Panc1 (cell line): Measurements from ENCODE around the gene BCLAF1. TPM values are rescaled to one million over a fixed set of nuclear protein-coding genes. Genes with fewer than 3 reads are reported as not detected.

Experiments used
- ATAC-seq: fragments of 200-7000 bp; cut with Tn5 transposase; 2 replicates; pipeline ENCODE4 v1.9.1; 2020; ENCODE audit warnings: mild to moderate bottlenecking, moderate library complexity
- BruUV-seq: library from RNA; stranded (reverse); fragments of 400-500 nt; replicated peaks from 2 replicates; lab custom pipeline; 2021; lab: Mats Ljungman, UMichigan
- CTCF ChIA-PET: fragments of 300-600 bp; sonication (Branson Sonifier 250); formaldehyde crosslinking; loops from one replicate; lab custom pipeline; 2022; ENCODE audit warnings: antibody characterized with exemption; lab: Charles Lee
- POLR2A ChIA-PET: fragments of 300-600 bp; sonication (Branson Sonifier 250); formaldehyde crosslinking; loops from one replicate; lab custom pipeline; 2022; ENCODE audit warnings: antibody characterized with exemption; lab: Charles Lee
- DNase-seq: peaks from one replicate; pipeline ENCODE4 v3.0.0-alpha.2; 2010; ENCODE audit warnings: low read depth, low spot score
- H3K27ac ChIP-seq: 2 replicates; pipeline ENCODE4 v1.5.1; 2011; ENCODE audit warnings: mild to moderate bottlenecking, low read length, inconsistent platforms
- H3K27me3 ChIP-seq: fragments of 200-500 bp; sonication (Bioruptor generic); 2 replicates; pipeline ENCODE4 v1.6.0; 2014; ENCODE audit warnings: low read length, inconsistent platforms; ENCODE audit not compliant: control insufficient read depth, insufficient read depth
- H3K36me3 ChIP-seq: fragments of 200-500 bp; sonication (Bioruptor generic); 2 replicates; pipeline ENCODE4 v1.5.1; 2014; ENCODE audit warnings: inconsistent platforms, mild to moderate bottlenecking, low read length, moderate library complexity; ENCODE audit not compliant: control insufficient read depth, insufficient read depth
- H3K4me1 ChIP-seq: 2 replicates; pipeline ENCODE4 v1.5.1; 2011; ENCODE audit warnings: inconsistent platforms, mild to moderate bottlenecking, low read length, moderate library complexity; ENCODE audit not compliant: control insufficient read depth, insufficient read depth
- H3K4me3 ChIP-seq, 2 experiments: 2 replicates each; pipeline ENCODE4 v1.5.1; 2011 to 2012; ENCODE audit warnings: low read depth in 2 of 2, low read length in 2 of 2, mild to moderate bottlenecking in 2 of 2, inconsistent platforms in 1 of 2, moderate library complexity in 1 of 2
- H3K9me3 ChIP-seq: fragments of 200-500 bp; sonication (Bioruptor generic); 2 replicates; pipeline ENCODE4 v1.5.1; 2014; ENCODE audit warnings: low read depth, mild to moderate bottlenecking, inconsistent platforms, low read length, moderate library complexity; ENCODE audit not compliant: control insufficient read depth, insufficient read depth
- POLR2AphosphoS5 ChIP-seq: IDR thresholded peaks from 2 replicates; pipeline ENCODE4 v1.6.1; 2012; ENCODE audit warnings: mild to moderate bottlenecking, low read depth, low read length, moderate library complexity
- REST ChIP-seq, 2 experiments: IDR thresholded peaks; 2 replicates each; pipeline ENCODE4 v1.6.1; 2011 to 2012; ENCODE audit warnings: low read depth in 2 of 2, control low read depth in 1 of 2, low read length in 1 of 2, mild to moderate bottlenecking in 1 of 2, moderate library complexity in 1 of 2; ENCODE audit not compliant: insufficient read depth in 1 of 2
- SIN3A ChIP-seq: IDR thresholded peaks from 2 replicates; pipeline ENCODE4 v1.6.1; 2012; ENCODE audit warnings: low read depth, mild to moderate bottlenecking, low read length, moderate library complexity, borderline replicate concordance; ENCODE audit not compliant: insufficient read depth
- TCF7L2 ChIP-seq: IDR thresholded peaks from 2 replicates; pipeline ENCODE4 v1.6.1; 2011; ENCODE audit warnings: mild to moderate bottlenecking, low read depth, low read length, inconsistent platforms
- in situ Hi-C: cut with HindIII; loops from 2 replicates; pipeline ENCODE4 v1.10.0; 2016; ENCODE audit warnings: low sequenced_read_pairs, low pct_unique_long_range_greater_than_20kb
- intact Hi-C: fragments of 100-400 bp; cut with micrococcal nuclease; formaldehyde crosslinking; loops from one replicate; pipeline ENCODE4 v1.10.0; 2022; ENCODE audit not compliant: unreplicated experiment
- total RNA-seq: library from RNA; stranded (reverse); gene quantifications from one replicate; pipeline ENCODE4 v1.2.1, GENCODE V29; 2021; ENCODE audit not compliant: unreplicated experiment
- TF ChIP-seq, protein P1 (sequence below): fragments of 450-650 bp; IDR thresholded peaks from 2 replicates; pipeline ENCODE4 v1.5.1; 2017; ENCODE audit warnings: mild to moderate bottlenecking

BCLAF1 gene
- total RNA-seq, 1 experiment from 2014 or later, result 151 TPM

- H3K36me3 ChIP-seq, result no peaks in the 10 kb centered on the region
- in situ Hi-C loops (no loop called here), intact Hi-C loops (no loop called here)
- CTCF ChIA-PET, result no interaction called here
- H3K4me3 ChIP-seq, result no peak overlapping the region
- H3K4me1 ChIP-seq, result no peaks in the 10 kb centered on the region
- DNase-seq (no peak), ATAC-seq (no peak)
- no peaks in the 10 kb centered on the region; the same call in 1 of the 2 replicates for H3K27me3 ChIP-seq
- no TSS peak for BruUV-seq
- no peak for TF ChIP-seq TCF7L2
- TF ChIP-seq POLR2AphosphoS5, result no peak
- TF ChIP-seq, protein P1, sequence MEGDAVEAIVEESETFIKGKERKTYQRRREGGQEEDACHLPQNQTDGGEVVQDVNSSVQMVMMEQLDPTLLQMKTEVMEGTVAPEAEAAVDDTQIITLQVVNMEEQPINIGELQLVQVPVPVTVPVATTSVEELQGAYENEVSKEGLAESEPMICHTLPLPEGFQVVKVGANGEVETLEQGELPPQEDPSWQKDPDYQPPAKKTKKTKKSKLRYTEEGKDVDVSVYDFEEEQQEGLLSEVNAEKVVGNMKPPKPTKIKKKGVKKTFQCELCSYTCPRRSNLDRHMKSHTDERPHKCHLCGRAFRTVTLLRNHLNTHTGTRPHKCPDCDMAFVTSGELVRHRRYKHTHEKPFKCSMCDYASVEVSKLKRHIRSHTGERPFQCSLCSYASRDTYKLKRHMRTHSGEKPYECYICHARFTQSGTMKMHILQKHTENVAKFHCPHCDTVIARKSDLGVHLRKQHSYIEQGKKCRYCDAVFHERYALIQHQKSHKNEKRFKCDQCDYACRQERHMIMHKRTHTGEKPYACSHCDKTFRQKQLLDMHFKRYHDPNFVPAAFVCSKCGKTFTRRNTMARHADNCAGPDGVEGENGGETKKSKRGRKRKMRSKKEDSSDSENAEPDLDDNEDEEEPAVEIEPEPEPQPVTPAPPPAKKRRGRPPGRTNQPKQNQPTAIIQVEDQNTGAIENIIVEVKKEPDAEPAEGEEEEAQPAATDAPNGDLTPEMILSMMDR, result no peak
- no peak for TF ChIP-seq SIN3A
- TF ChIP-seq REST (IDR thresholded peaks at IDR 0.05; ENCODE audit: insufficient read depth in 1 of 2, low read depth in 2 of 2, low read length in 1 of 2), result no peak
- no peak overlapping the region for H3K27ac ChIP-seq
- POLR2A ChIA-PET, result interaction anchor here (1.0 kb wide), 1 partner anchor 47 kb away, joined by 3 read pairs; no protein-coding TSS in a partner anchor
- no peaks in the 10 kb centered on the region for H3K9me3 ChIP-seq
Observed at GRCh38 chr6:136337606-136338005, 48.0 kb upstream of the BCLAF1 start.

DNA sequence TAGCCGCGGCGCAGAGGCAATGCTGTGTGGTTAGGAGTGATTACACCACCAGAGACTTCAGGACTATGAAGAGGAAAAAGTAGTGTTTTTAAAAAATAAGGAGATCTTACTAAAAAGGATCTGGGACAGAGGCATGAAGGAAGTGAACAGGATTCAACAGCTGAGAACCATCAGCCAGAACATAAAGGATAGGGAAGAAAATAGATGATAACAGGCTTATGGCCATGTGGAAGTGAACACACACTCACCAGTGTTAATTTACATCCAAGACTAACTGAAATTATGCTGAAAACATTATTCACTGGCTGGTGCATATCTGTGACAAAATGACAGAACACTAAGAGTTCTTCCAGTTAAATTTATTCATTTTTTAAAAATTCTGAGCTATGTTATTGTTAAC lies 47.5 kb upstream of the BCLAF1 start:
- H3K27me3 ChIP-seq, result no peaks in the 10 kb centered on the region; the same call in none of the 2 replicates
- no peak overlapping the region for H3K4me3 ChIP-seq
- ChIA-PET POLR2A (interaction anchor here (1.0 kb wide), 1 partner anchor 47 kb away, joined by 3 read pairs; no protein-coding TSS in a partner anchor), CTCF (no interaction called here)
- H3K27ac ChIP-seq, result no peak overlapping the region
- ATAC-seq, result no peak
- intact Hi-C loops (no loop called here), in situ Hi-C loops (no loop called here)
- H3K4me1 ChIP-seq, result no peaks in the 10 kb centered on the region
- TF ChIP-seq TCF7L2 (no peak), REST (IDR thresholded peaks at IDR 0.05; ENCODE audit: insufficient read depth in 1 of 2, low read depth in 2 of 2, low read length in 1 of 2) (no peak), SIN3A (no peak), POLR2AphosphoS5 (no peak)
- TF ChIP-seq, protein P1, result no peak
- no peak for DNase-seq
- no peaks in the 10 kb centered on the region for H3K9me3 ChIP-seq
- H3K36me3 ChIP-seq, result no peaks in the 10 kb centered on the region
- BruUV-seq, result no TSS peak
